ENCODE measurements around the gene LACC1. TPM values are rescaled to one million over a fixed set of nuclear protein-coding genes. Genes with fewer than 3 reads are reported as not detected.

LACC1 gene
- total RNA-seq, 1 donor from 2014 or later: 1.0 TPM

DNA sequence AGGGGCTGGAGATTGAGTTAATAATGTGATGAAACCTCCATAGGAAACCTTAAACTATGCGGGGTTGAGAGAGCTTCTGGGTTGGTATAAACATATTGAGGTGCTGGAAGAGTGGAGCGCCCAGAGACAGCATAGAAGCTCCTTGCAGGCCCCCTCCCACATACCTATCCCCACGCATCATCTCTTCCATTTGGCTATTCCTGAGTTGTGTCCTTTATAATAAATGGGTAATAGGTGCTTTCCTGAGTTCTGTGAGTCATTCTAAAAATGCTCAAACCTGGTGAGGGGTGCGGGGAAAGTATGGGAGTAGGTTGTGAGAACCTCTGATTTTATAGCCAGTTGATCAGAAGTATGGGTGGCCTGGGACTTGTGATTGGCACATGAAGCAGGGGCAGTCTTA lies 14.8 kb upstream of the LACC1 start:
- Histone ChIP-seq H3K36me3 (ENCODE audit: control insufficient read depth in 3 of 3, insufficient read depth in 3 of 3, low read length in 3 of 3) (no peaks in the 10 kb centered on the region), H3K4me1 (ENCODE audit: control insufficient read depth in 3 of 3, insufficient read depth in 3 of 3, low read length in 3 of 3) (no peaks in the 10 kb centered on the region), H3K4me3 (ENCODE audit: low read length in 3 of 3) (no peak overlapping the region), H3K9ac (ENCODE audit: low read depth in 1 of 3, low read length in 3 of 3) (no peak overlapping the region), H3K27ac (ENCODE audit: low read depth, low read length) (no peak overlapping the region), H3K9me3 (ENCODE audit: control insufficient read depth in 3 of 3, low read length in 3 of 3) (no peaks in the 10 kb centered on the region), H3K27me3 (ENCODE audit: control insufficient read depth in 3 of 3, insufficient read depth in 3 of 3, low read length in 3 of 3) (no peaks in the 10 kb centered on the region)

DNA sequence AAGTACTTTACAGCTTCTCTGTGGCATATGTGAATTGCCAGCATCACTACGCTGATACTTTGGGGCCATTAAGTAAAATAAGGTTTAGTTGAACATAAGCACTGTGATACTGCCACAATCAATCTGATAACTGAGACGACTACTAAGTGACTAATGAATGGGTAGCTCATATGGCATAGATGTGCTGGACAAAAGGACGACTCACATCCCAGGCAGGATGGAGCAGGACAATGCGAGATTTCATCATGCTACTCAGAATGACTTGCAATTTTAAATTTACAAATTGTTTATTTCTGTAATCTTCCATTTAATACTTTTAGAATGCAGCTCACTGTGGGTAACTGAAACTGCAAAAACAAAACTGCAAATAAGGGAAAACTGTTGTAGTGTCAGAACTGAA lies 13.8 kb upstream of the LACC1 start:
- no peaks in the 10 kb centered on the region for H3K9me3 ChIP-seq (ENCODE audit: control insufficient read depth in 3 of 3, low read length in 3 of 3)
- H3K27ac ChIP-seq (ENCODE audit: low read depth, low read length): no peak overlapping the region
- H3K4me3 ChIP-seq (ENCODE audit: low read length in 3 of 3): no peak overlapping the region
- H3K4me1 ChIP-seq (ENCODE audit: control insufficient read depth in 3 of 3, insufficient read depth in 3 of 3, low read length in 3 of 3): no peaks in the 10 kb centered on the region
- H3K36me3 ChIP-seq (ENCODE audit: control insufficient read depth in 3 of 3, insufficient read depth in 3 of 3, low read length in 3 of 3): no peaks in the 10 kb centered on the region
- no peaks in the 10 kb centered on the region for H3K27me3 ChIP-seq (ENCODE audit: control insufficient read depth in 3 of 3, insufficient read depth in 3 of 3, low read length in 3 of 3)
- no peak overlapping the region for H3K9ac ChIP-seq (ENCODE audit: low read depth in 1 of 3, low read length in 3 of 3)

DNA sequence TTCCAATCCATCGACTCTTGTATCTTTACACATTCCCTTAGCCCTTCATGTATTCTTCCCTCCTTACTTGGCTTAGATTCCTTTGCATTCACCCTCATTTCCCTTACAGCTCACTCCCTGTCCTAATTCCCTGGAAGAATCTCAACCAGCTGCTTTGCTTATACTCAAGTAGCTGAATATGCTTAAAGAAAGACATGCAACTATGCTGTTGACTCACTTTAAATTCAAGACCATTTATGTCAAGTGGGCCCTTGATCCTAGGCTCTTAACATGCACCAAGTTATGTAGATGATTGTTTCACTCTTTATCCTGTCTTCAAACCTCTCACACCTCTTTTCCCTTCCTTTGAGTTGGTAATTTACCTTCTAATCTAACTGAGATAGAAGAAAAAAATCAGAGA lies 7.5 kb upstream of the LACC1 start:
- Histone ChIP-seq H3K9me3 (ENCODE audit: control insufficient read depth in 3 of 3, low read length in 3 of 3) (no peaks in the 10 kb centered on the region), H3K4me1 (ENCODE audit: control insufficient read depth in 3 of 3, insufficient read depth in 3 of 3, low read length in 3 of 3) (no peaks in the 10 kb centered on the region), H3K9ac (ENCODE audit: low read depth in 1 of 3, low read length in 3 of 3) (no peak overlapping the region), H3K36me3 (ENCODE audit: control insufficient read depth in 3 of 3, insufficient read depth in 3 of 3, low read length in 3 of 3) (no peaks in the 10 kb centered on the region), H3K27me3 (ENCODE audit: control insufficient read depth in 3 of 3, insufficient read depth in 3 of 3, low read length in 3 of 3) (no peaks in the 10 kb centered on the region), H3K27ac (ENCODE audit: low read depth, low read length) (no peak overlapping the region), H3K4me3 (ENCODE audit: low read length in 3 of 3) (no peak overlapping the region)

DNA sequence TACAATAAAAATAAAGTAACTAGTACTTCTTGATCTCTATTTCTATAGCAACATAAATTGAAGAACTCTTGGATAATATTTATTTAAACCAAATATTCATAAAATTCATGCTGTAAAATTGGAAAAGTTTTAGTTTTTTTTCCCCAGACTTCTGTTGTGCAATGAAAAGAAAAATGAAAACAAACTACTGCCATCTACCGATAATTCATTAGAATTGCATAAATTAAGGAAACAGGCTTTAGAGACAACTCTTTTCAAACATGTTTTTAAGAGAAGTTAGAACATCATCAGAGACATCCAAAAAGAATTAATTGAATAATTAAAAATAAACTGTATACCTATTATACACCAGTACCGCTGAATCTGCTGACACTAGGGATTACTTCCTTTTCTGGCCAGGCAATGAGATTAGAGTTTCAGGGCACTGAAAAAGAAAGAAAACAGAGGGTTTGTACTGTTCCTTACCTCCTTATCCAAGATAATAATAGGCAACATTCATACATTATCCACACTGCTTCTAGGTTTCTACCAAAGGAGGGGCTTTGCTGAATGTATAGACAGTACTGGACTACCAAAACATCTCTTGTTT lies 5.1 kb upstream of the LACC1 start:
- no peak overlapping the region for H3K9ac ChIP-seq (ENCODE audit: low read depth in 1 of 3, low read length in 3 of 3)

DNA sequence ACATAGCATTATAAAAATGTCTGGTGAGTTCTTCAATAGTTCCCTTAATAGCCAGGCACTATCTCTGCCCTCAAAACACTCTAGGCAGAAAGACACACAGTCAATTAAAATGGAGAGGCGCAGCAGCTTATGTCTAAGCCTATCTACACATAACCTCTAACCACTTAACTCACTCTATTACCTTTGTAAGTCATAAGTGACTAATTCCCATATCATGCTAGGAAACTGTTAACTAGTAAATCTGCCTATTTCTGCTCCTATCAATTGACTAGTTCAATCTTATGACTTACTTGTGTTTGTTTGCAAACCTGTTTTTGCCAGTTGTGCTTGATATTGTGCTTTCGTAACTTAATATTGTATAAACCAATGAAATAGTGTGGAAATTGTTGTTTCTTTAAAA lies 3.3 kb upstream of the LACC1 start:
- Histone ChIP-seq H3K9me3 (ENCODE audit: control insufficient read depth in 3 of 3, low read length in 3 of 3) (no peaks in the 10 kb centered on the region), H3K4me1 (ENCODE audit: control insufficient read depth in 3 of 3, insufficient read depth in 3 of 3, low read length in 3 of 3) (peaks cover 0 to 11% (median 4%) of the 10 kb centered on the region in 3 donors), H3K27me3 (ENCODE audit: control insufficient read depth in 3 of 3, insufficient read depth in 3 of 3, low read length in 3 of 3) (no peaks in the 10 kb centered on the region), H3K36me3 (ENCODE audit: control insufficient read depth in 3 of 3, insufficient read depth in 3 of 3, low read length in 3 of 3) (no peaks in the 10 kb centered on the region), H3K27ac (ENCODE audit: low read depth, low read length) (no peak overlapping the region), H3K9ac (ENCODE audit: low read depth in 1 of 3, low read length in 3 of 3) (no peak overlapping the region), H3K4me3 (ENCODE audit: low read length in 3 of 3) (no peak overlapping the region)

More for the DNA sequence above, 5.1 kb upstream of the LACC1 start:
- H3K4me1 ChIP-seq (ENCODE audit: control insufficient read depth in 3 of 3, insufficient read depth in 3 of 3, low read length in 3 of 3): peaks cover 0 to 8% (median 0%) of the 10 kb centered on the region in 3 donors
- H3K27ac ChIP-seq (ENCODE audit: low read depth, low read length): no peak overlapping the region
- no peaks in the 10 kb centered on the region for H3K36me3 ChIP-seq (ENCODE audit: control insufficient read depth in 3 of 3, insufficient read depth in 3 of 3, low read length in 3 of 3)
- H3K27me3 ChIP-seq (ENCODE audit: control insufficient read depth in 3 of 3, insufficient read depth in 3 of 3, low read length in 3 of 3): no peaks in the 10 kb centered on the region
- no peaks in the 10 kb centered on the region for H3K9me3 ChIP-seq (ENCODE audit: control insufficient read depth in 3 of 3, low read length in 3 of 3)
- no peak overlapping the region for H3K4me3 ChIP-seq (ENCODE audit: low read length in 3 of 3)

DNA sequence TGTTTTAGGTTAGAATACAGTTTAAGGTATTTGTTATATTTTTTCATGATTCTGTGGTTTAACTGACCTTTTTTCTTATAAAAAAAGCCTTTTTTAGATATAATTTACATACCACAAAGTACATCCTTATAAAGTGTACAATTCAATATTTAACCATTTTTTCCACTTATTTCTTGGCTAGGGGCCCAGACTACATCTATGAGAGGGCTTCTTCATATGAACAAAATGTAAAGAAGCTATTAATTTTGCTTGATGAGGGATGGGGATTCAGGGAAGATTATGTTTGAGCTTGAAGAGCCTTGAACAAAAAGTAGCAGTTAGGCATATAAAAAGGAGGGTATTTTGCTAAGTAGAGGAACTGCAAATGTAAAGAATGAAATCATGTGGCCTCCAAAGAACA lies 2.4 kb upstream of the LACC1 start:
- Histone ChIP-seq H3K36me3 (ENCODE audit: control insufficient read depth in 3 of 3, insufficient read depth in 3 of 3, low read length in 3 of 3) (no peaks in the 10 kb centered on the region), H3K27me3 (ENCODE audit: control insufficient read depth in 3 of 3, insufficient read depth in 3 of 3, low read length in 3 of 3) (no peaks in the 10 kb centered on the region), H3K4me3 (ENCODE audit: low read length in 3 of 3) (no peak overlapping the region), H3K4me1 (ENCODE audit: control insufficient read depth in 3 of 3, insufficient read depth in 3 of 3, low read length in 3 of 3) (peaks cover 0 to 11% (median 4%) of the 10 kb centered on the region in 3 donors), H3K27ac (ENCODE audit: low read depth, low read length) (no peak overlapping the region), H3K9ac (ENCODE audit: low read depth in 1 of 3, low read length in 3 of 3) (no peak overlapping the region), H3K9me3 (ENCODE audit: control insufficient read depth in 3 of 3, low read length in 3 of 3) (no peaks in the 10 kb centered on the region)

DNA sequence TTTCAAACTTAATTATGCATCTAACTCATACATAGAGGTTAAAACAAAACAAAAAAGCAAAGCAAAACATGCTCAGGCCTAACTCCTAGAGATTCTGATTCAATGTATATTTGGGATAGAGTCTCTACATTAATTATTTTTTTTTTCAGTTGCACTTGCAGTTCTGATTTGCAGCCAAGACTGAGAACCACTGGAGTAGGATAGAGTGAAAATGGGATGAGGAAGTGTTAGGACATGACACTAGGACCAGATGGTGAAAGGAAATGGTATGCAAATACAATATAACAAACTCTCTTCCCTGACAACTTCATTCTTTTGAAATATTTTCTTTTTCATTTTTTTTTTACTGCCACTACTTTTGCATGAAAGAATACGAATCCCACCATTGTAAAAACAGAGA lies 1.9 kb upstream of the LACC1 start:
- Histone ChIP-seq H3K9ac (ENCODE audit: low read depth in 1 of 3, low read length in 3 of 3) (no peak overlapping the region), H3K27me3 (ENCODE audit: control insufficient read depth in 3 of 3, insufficient read depth in 3 of 3, low read length in 3 of 3) (no peaks in the 10 kb centered on the region)

DNA sequence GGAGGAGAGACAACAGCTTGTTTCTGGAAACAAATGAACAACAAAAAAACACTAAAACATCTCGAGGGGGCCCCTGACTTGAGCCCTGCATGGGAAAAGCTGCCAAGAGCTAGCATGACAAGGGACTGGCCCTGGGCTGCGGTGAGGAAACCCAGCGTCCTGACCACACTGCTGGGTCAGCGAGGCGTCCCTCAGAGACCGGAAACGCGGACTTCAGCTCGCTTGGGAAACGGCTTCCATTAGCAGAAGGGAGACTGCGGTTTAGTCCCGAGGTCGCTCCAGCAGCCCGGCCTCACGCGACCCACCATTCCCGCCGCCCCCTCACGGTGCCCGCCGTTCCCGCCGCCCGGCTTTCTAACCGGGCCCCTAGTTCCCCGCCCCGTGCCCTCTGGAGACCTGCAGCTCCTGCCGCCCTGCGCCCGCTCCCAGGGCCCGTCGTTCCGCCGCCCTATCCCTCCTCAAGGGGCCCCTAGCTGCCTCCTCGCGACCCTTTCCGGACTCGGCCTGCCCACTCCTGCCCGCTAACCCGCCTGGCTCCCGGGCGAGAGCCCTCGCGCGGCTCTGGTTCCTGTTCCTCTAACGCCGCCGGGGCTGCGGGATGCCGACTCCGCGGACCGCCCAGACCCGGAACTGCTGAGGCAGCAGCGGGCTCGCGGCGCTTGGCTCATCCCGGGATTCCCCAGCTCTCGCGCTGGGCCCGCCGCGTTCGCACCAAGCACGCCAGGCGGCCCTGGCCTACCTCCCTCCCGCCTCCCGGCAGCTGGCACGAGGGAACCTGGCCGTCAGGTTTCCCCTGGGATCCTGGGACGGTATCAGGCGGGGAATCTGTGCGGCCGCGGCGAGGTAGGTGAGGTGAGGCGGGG lies 581 bp upstream of the LACC1 start, which contains the start of gene CCDC122:
Gene CCDC122 (minus strand): TSS at position 849 of the 863 bp plus-strand sequence. CDS start 10,364 bp downstream, outside the sequence.
- Histone ChIP-seq H3K27me3 (ENCODE audit: control insufficient read depth in 3 of 3, insufficient read depth in 3 of 3, low read length in 3 of 3) (no peaks in the 10 kb centered on the region), H3K27ac (ENCODE audit: low read depth, low read length) (peak within 1 kb of the TSS; percentile 84), H3K9ac (ENCODE audit: low read depth in 1 of 3, low read length in 3 of 3) (peak within 1 kb of the TSS; percentile 82 to 88 (median 85)), H3K4me1 (ENCODE audit: control insufficient read depth in 3 of 3, insufficient read depth in 3 of 3, low read length in 3 of 3) (peaks cover 0 to 11% (median 4%) of the 10 kb centered on the region in 3 donors), H3K4me3 (ENCODE audit: low read length in 3 of 3) (peak within 1 kb of the TSS; percentile 76 to 79 (median 79)), H3K36me3 (ENCODE audit: control insufficient read depth in 3 of 3, insufficient read depth in 3 of 3, low read length in 3 of 3) (no peaks in the 10 kb centered on the region), H3K9me3 (ENCODE audit: control insufficient read depth in 3 of 3, low read length in 3 of 3) (no peaks in the 10 kb centered on the region)

More for the DNA sequence above, 1.9 kb upstream of the LACC1 start:
- H3K27ac ChIP-seq (ENCODE audit: low read depth, low read length): no peak overlapping the region
- no peaks in the 10 kb centered on the region for H3K9me3 ChIP-seq (ENCODE audit: control insufficient read depth in 3 of 3, low read length in 3 of 3)
- H3K36me3 ChIP-seq (ENCODE audit: control insufficient read depth in 3 of 3, insufficient read depth in 3 of 3, low read length in 3 of 3): no peaks in the 10 kb centered on the region
- H3K4me3 ChIP-seq (ENCODE audit: low read length in 3 of 3): no peak overlapping the region
- H3K4me1 ChIP-seq (ENCODE audit: control insufficient read depth in 3 of 3, insufficient read depth in 3 of 3, low read length in 3 of 3): peaks cover 0 to 11% (median 4%) of the 10 kb centered on the region in 3 donors

DNA sequence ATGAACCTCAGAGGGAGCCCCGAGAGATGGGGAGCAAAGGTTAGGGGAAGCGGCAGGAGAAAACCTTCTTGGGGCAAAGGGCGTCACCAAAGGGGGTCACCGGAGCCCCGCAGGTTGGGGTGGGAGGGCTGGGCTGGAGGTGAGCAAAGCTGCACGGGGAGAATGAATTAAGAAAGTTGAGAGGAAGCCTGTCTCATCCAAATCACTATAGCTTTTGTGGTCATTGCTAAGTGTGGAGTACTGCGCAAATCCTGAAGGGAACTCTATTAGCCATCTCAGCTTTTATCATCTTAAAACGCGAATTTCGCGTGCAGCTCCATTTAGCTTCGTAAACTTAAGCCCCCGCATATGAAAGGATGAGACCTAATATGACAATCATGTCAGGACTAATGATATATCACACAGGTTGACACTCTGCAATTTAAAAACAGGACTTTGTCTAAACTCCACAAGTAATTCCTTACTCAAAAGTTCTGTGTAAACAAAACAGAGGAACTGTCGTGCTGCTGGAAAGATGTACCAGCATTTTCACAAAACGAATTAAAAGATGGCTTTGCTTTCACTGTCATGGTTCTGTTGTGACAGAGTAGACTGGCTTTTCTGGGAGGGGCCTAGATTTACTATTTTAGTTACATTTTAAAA lies 631 bp downstream of the LACC1 start:
- Histone ChIP-seq H3K9ac (ENCODE audit: low read depth in 1 of 3, low read length in 3 of 3) (peak overlapping the region; percentile 60 to 77 (median 72)), H3K27me3 (ENCODE audit: control insufficient read depth in 3 of 3, insufficient read depth in 3 of 3, low read length in 3 of 3) (no peaks in the 10 kb centered on the region), H3K9me3 (ENCODE audit: control insufficient read depth in 3 of 3, low read length in 3 of 3) (no peaks in the 10 kb centered on the region), H3K27ac (ENCODE audit: low read depth, low read length) (no peak overlapping the region), H3K4me3 (ENCODE audit: low read length in 3 of 3) (peak overlapping the region; percentile 74 to 76 (median 75)), H3K4me1 (ENCODE audit: control insufficient read depth in 3 of 3, insufficient read depth in 3 of 3, low read length in 3 of 3) (peaks cover 0 to 11% (median 4%) of the 10 kb centered on the region in 3 donors), H3K36me3 (ENCODE audit: control insufficient read depth in 3 of 3, insufficient read depth in 3 of 3, low read length in 3 of 3) (no peaks in the 10 kb centered on the region)

DNA sequence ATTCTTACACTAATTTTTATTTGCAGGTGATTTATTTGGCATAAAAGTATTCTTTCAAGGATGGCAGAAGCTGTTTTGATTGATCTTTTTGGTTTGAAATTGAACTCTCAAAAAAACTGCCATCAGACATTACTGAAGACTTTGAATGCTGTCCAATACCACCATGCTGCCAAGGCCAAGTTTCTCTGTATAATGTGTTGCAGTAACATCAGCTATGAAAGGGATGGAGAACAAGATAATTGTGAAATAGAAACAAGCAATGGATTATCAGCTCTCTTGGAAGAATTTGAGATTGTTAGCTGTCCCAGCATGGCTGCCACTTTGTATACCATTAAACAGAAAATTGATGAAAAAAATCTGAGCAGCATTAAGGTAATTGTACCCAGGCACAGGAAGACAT lies 1.2 kb downstream of the LACC1 start:
- Histone ChIP-seq H3K27me3 (ENCODE audit: control insufficient read depth in 3 of 3, insufficient read depth in 3 of 3, low read length in 3 of 3) (no peaks in the 10 kb centered on the region), H3K9ac (ENCODE audit: low read depth in 1 of 3, low read length in 3 of 3) (no peak overlapping the region), H3K36me3 (ENCODE audit: control insufficient read depth in 3 of 3, insufficient read depth in 3 of 3, low read length in 3 of 3) (no peaks in the 10 kb centered on the region), H3K9me3 (ENCODE audit: control insufficient read depth in 3 of 3, low read length in 3 of 3) (no peaks in the 10 kb centered on the region), H3K4me3 (ENCODE audit: low read length in 3 of 3) (no peak overlapping the region), H3K4me1 (ENCODE audit: control insufficient read depth in 3 of 3, insufficient read depth in 3 of 3, low read length in 3 of 3) (peaks cover 0 to 11% (median 4%) of the 10 kb centered on the region in 3 donors), H3K27ac (ENCODE audit: low read depth, low read length) (no peak overlapping the region)

Measured in skeletal muscle tissue (tissue), 4 donors.